Astrocyte (in vitro differentiated cells and primary cell): Measurements from ENCODE around the gene C1orf141.

Experiments
- CTCF ChIP-seq: IDR thresholded peaks from 2 replicates; pipeline ENCODE4 v1.5.1; 2011; ENCODE audit warnings: low read depth, mild to moderate bottlenecking, inconsistent platforms, low read length, moderate library complexity; ENCODE audit not compliant: insufficient read depth
- EZH2 ChIP-seq: IDR thresholded peaks from 2 replicates; pipeline ENCODE4 v1.6.1; 2012; ENCODE audit warnings: mild to moderate bottlenecking, low read length, inconsistent platforms; ENCODE audit not compliant: insufficient read depth

- no peak for TF ChIP-seq CTCF
- no peak for TF ChIP-seq EZH2
Observed at GRCh38 chr1:67126111-67126746, 8.5 kb downstream of the C1orf141 start.
